Activated naive CD4-positive, alpha-beta T cell treated with anti-CD3 and anti-CD28 coated beads for 36 hours (primary cell): ENCODE results near the gene BICC1. TPM values are rescaled to one million over a fixed set of nuclear protein-coding genes. Genes with fewer than 3 reads are reported as not detected.

ENCODE experiments used
- CTCF ChIA-PET: fragments of 350-600 bp; sonication (Branson Sonifier 250); formaldehyde crosslinking; loops from one replicate; lab custom pipeline; 2021; ENCODE audit warnings: antibody characterized with exemption; lab: Charles Lee
- DNase-seq: peaks from one replicate; pipeline ENCODE4 v3.0.0-alpha.2; 2020
- H3K27ac Mint-ChIP-seq: one replicate; pipeline ENCODE4 v1.8.0; 2021; ENCODE audit warnings: mild to moderate bottlenecking, mixed read lengths
- H3K27me3 Mint-ChIP-seq: one replicate; pipeline ENCODE4 v1.8.0; 2021; ENCODE audit warnings: low read depth, mixed read lengths
- H3K36me3 Mint-ChIP-seq: one replicate; pipeline ENCODE4 v1.8.0; 2021; ENCODE audit warnings: low read depth, mixed read lengths
- H3K4me1 Mint-ChIP-seq: one replicate; pipeline ENCODE4 v1.8.0; 2021; ENCODE audit warnings: low read depth, mixed read lengths
- H3K4me3 Mint-ChIP-seq: one replicate; pipeline ENCODE4 v1.8.0; 2021; ENCODE audit warnings: mild to moderate bottlenecking, moderate library complexity, mixed read lengths
- H3K9me3 Mint-ChIP-seq: one replicate; pipeline ENCODE4 v1.8.0; 2021; ENCODE audit warnings: mixed read lengths
- intact Hi-C: fragments of 100-400 bp; cut with micrococcal nuclease; formaldehyde crosslinking; loops from one replicate; pipeline ENCODE4 v1.15.1; 2023
- total RNA-seq, 2 experiments: library from RNA; stranded (reverse); gene quantifications; one replicate each; pipeline ENCODE4 v1.2.3, GENCODE V29; 2021

BICC1 gene
- total RNA-seq, 2 experiments from 2014 or later: not detected

DNA sequence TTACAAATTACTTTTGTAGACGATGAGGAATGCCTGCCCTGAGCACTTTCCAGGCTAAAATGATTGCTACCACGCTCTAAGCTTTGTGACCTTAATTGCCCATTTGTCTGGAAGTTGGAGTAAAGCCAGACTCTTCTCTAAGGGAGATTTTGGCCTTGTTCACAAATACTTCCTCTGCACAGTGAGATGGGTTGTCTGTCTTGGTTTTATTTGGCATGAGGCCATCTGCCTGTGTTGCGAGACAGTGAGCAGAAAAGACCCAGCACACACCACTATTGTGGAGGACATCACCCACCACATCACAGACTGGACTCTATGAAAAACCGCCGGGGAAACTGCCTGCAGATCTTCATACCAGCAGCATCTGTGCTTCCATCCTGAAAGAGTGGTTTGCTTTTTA, 138.4 kb downstream of the BICC1 start:
- Mint-ChIP-seq H3K4me3 (no peak overlapping the region), H3K27ac (no peak overlapping the region), H3K27me3 (no peaks in the 10 kb centered on the region), H3K4me1 (no peaks in the 10 kb centered on the region), H3K9me3 (no peaks in the 10 kb centered on the region), H3K36me3 (no peaks in the 10 kb centered on the region)
- no peak for DNase-seq
- intact Hi-C loops: no loop called here
- CTCF ChIA-PET: interaction anchor here (0.6 kb wide), 1 partner anchor 361 kb away, joined by 3 read pairs; no protein-coding TSS in a partner anchor

DNA sequence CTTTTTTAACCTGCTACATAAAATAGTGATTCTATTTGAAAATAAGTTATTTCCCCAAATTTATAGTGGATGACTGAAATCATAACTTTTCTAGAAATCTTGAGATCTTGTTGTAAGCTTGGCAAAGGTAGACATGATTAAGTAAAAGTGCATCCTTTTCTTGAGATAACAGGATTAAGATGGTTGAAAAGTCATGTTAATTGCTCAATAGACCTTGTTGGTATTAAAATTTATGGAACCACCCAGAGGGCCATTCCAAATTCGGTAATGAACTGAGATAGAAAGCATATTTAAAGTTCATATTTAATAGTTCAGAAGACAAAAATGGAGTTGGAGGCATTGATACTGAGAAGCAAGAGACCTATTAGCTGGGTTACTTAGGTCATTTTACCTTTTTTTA, 139.1 kb downstream of the BICC1 start:
- CTCF ChIA-PET: interaction anchor here (0.6 kb wide), 2 partner anchors 23 to 362 kb away, joined by 3 read pairs; no protein-coding TSS in a partner anchor
- Mint-ChIP-seq H3K27me3 (no peaks in the 10 kb centered on the region), H3K27ac (no peak overlapping the region), H3K4me3 (no peak overlapping the region), H3K9me3 (no peaks in the 10 kb centered on the region), H3K36me3 (no peaks in the 10 kb centered on the region), H3K4me1 (no peaks in the 10 kb centered on the region)
- intact Hi-C loops: no loop called here
- no peak for DNase-seq

DNA sequence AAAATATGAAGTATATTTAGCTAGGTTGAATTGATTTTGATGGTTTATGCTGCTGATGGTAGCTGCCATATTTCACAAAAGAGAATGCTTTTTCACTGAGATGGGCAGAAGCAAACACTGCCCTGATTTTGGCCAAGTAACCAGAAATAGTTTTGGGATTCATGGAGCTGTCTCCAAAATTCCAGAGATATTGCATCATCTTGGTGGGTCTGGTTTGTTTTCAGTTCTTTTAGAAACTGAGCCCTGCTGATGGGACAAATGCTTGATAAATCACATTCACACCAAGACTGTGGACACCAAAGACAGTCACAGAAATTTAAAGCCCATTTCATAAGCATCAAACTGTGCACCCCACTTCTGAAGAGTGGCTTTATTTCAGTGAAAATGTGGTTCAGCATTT, 140.5 kb downstream of the BICC1 start:
- Mint-ChIP-seq H3K4me1 (no peaks in the 10 kb centered on the region), H3K36me3 (no peaks in the 10 kb centered on the region), H3K27ac (no peak overlapping the region), H3K9me3 (no peaks in the 10 kb centered on the region), H3K4me3 (no peak overlapping the region), H3K27me3 (no peaks in the 10 kb centered on the region)
- CTCF ChIA-PET: no interaction called here
- intact Hi-C loops: no loop called here
- DNase-seq: no peak

DNA sequence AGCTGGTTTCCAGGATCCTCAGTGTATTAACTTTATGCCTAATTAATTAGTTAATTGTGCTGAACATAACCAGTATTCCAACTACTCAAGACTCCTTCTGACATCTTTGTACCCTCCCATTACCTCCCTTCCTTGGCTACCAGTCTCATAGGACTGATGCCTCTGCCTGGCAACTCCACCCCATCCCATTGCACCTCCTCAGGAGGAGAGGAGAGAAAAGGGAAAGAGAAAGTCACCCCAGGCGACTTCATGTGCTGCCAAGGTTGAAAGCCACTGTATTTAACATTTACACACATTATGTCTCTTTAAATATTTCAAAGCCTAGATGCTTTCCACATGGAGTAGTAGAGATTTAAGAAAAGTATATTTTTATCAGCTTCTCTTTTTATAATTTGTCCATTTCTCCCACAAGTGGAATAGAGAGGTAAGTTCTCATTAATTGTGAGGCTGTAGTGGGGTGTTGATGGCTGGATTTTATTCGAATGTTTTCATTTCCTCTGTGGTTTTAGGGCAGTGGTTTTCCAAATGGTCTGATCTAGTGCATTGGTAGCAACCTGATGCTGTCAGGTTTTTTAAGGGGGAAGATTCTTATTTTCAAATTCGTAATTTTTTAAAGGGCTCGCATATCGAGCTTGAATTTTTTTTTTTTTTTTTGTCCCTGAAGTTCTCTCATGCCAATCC, 148.0 kb downstream of the BICC1 start:
- no peaks in the 10 kb centered on the region for H3K36me3 Mint-ChIP-seq
- H3K9me3 Mint-ChIP-seq: peaks cover 15% of the 10 kb centered on the region
- CTCF ChIA-PET: interaction anchor here (0.6 kb wide), 1 partner anchor 382 kb away, joined by 3 read pairs; no protein-coding TSS in a partner anchor
- DNase-seq: no peak
- no peak overlapping the region for H3K4me3 Mint-ChIP-seq
- intact Hi-C loops: no loop called here
- H3K27ac Mint-ChIP-seq: no peak overlapping the region
- no peaks in the 10 kb centered on the region for H3K4me1 Mint-ChIP-seq
- no peaks in the 10 kb centered on the region for H3K27me3 Mint-ChIP-seq

DNA sequence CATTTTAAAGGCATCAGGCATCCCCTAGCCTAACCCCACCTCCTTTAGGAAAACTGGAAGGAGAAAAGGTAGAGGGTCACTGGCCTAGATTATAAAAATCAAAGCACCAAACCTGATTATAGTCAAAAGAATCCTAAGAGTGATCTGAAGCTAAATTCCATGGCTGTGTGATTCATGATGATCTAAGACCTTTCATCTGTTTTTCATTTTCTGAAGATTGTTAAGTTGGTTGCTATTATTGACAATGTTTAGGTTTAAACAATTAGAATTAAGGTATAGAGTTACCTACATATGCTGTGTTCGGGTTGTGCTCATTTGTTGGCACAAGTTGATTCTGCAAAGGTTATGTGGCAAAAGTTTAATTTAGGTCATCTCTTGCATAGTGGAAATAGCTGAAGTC, 148.7 kb downstream of the BICC1 start:
- H3K27ac Mint-ChIP-seq: no peak overlapping the region
- no peaks in the 10 kb centered on the region for H3K36me3 Mint-ChIP-seq
- H3K27me3 Mint-ChIP-seq: no peaks in the 10 kb centered on the region
- DNase-seq: no peak
- no peak overlapping the region for H3K4me3 Mint-ChIP-seq
- H3K9me3 Mint-ChIP-seq: peaks cover 15% of the 10 kb centered on the region
- H3K4me1 Mint-ChIP-seq: peaks cover 1% of the 10 kb centered on the region
- CTCF ChIA-PET: no interaction called here
- intact Hi-C loops: no loop called here

DNA sequence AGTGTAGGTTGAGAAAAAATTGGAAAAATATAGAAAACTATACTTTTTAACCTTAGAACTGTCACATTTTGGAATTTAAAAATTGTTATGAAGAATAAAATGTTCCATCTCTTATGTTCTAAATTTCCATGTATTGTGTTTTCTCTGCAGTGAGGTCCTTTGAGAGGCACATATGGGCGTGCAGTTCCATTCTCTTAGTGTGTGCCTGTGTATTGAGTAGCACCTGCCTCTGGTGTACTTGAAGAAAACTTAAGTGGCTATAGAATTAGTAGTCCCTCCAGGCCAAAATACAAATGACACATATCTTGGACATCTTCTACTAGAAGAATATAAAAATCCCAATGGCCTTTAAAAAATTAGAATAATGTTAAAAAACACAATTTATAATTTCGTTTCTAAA, 149.2 kb downstream of the BICC1 start:
- CTCF ChIA-PET: no interaction called here

DNA sequence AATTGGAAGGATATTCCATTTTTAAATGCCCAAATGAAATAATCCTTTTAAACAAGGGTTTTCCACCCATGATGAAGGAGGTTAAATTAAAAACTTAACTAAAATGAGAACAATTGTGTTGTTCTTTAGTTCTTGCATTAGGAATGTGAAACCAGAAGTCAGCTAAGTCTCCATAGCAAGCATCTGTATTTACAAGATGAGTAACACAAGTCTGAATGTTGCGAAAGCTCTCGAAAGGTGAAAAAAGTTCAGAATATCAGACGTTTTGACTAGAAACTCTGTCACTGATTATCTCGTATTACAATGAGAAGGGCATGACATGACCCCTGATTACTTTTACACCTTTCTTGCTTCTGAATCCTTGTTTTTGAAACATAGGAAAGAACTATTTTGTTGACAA, 149.6 kb downstream of the BICC1 start:
- Mint-ChIP-seq H3K9me3 (peaks cover 15% of the 10 kb centered on the region), H3K4me3 (no peak overlapping the region), H3K27me3 (no peaks in the 10 kb centered on the region), H3K36me3 (no peaks in the 10 kb centered on the region), H3K27ac (no peak overlapping the region), H3K4me1 (peaks cover 1% of the 10 kb centered on the region)
- DNase-seq: no peak
- CTCF ChIA-PET: no interaction called here
- intact Hi-C loops: no loop called here

More for the DNA sequence above, 149.2 kb downstream of the BICC1 start:
- H3K27me3 Mint-ChIP-seq: no peaks in the 10 kb centered on the region
- no peaks in the 10 kb centered on the region for H3K36me3 Mint-ChIP-seq
- H3K27ac Mint-ChIP-seq: no peak overlapping the region
- H3K4me3 Mint-ChIP-seq: no peak overlapping the region
- intact Hi-C loops: no loop called here
- peaks cover 15% of the 10 kb centered on the region for H3K9me3 Mint-ChIP-seq
- H3K4me1 Mint-ChIP-seq: peaks cover 1% of the 10 kb centered on the region
- DNase-seq: no peak

DNA sequence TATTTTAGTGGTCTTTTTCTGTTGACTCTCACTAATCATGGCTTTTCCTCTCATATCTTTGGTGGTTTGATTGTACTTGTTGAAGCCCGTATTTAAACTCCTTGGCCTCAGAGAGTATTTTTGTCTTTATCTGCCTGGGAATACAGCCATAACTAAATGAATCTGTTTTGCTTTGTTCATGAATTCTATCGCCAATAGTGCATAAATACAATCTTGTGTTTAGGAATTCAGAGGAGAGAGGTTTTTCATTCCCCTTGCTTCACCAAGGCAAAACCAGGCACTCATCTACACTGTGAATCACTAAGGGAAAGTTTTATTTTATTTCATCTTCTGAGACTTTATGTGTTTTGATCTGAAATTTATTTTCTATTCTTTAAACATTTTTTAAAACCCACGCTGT, 152.7 kb downstream of the BICC1 start:
- H3K36me3 Mint-ChIP-seq: no peaks in the 10 kb centered on the region
- CTCF ChIA-PET: no interaction called here
- peaks cover 1% of the 10 kb centered on the region for H3K4me1 Mint-ChIP-seq
- no peak overlapping the region for H3K4me3 Mint-ChIP-seq
- no peaks in the 10 kb centered on the region for H3K27me3 Mint-ChIP-seq
- H3K9me3 Mint-ChIP-seq: peaks cover 15% of the 10 kb centered on the region
- intact Hi-C loops: no loop called here
- DNase-seq: no peak
- no peak overlapping the region for H3K27ac Mint-ChIP-seq

DNA sequence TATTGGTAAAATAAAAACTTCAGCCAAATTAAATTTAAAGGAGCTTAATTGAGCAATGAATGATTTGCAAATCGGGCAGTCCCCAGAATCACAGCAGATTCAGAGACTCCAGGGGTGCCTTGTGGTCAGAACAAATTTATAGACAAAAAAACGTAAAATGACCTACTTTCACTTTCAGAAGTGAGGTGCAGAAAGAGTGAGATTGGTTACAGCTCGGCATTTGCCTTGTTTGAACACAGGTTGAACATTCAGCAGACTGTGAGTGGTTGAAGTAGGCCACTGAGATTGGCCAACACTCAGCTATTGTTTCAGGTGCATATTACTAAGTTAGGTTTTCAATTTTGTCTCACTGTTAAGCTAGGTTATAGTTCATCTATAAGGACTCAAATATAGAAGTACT, 153.4 kb downstream of the BICC1 start:
- CTCF ChIA-PET: no interaction called here
- no peak for DNase-seq
- Mint-ChIP-seq H3K4me3 (no peak overlapping the region), H3K36me3 (no peaks in the 10 kb centered on the region), H3K9me3 (peaks cover 15% of the 10 kb centered on the region), H3K4me1 (peaks cover 1% of the 10 kb centered on the region), H3K27ac (no peak overlapping the region), H3K27me3 (no peaks in the 10 kb centered on the region)
- intact Hi-C loops: no loop called here

DNA sequence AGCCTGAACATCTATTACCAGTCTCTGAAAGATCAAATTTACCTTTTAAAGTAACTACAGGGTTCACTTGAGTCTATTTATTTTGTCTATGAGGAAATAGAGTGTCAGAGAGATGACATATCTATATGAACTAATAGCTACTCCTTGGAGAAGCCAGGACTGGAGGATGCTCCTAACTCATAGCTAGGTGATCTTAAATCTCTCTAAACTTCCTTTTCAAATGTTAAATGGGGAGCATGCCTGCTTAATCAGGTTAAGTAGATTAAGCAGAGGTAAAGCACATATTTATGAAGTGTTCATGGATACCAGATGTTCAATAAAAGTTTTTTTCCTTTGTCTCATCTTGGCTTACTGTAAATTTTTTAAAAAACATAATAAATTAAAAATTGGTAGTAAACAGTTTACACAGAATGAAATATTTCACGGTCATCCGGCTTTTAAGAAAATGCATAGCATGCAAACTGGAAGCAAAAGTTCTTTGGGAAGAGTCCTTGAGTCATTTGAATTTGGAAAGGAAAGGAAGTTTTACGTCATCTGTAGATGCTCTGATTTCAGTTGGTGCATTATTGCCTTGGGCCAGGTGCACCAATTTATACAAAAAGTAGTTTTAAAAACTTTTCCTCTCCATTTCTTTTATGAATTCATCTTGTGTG, 155.1 kb downstream of the BICC1 start:
- H3K4me3 Mint-ChIP-seq: no peak overlapping the region
- intact Hi-C loops: no loop called here
- CTCF ChIA-PET: no interaction called here
- no peaks in the 10 kb centered on the region for H3K36me3 Mint-ChIP-seq
- no peaks in the 10 kb centered on the region for H3K27me3 Mint-ChIP-seq
- H3K4me1 Mint-ChIP-seq: peaks cover 1% of the 10 kb centered on the region
- H3K9me3 Mint-ChIP-seq: peaks cover 13% of the 10 kb centered on the region
- no peak overlapping the region for H3K27ac Mint-ChIP-seq
- DNase-seq: no peak

DNA sequence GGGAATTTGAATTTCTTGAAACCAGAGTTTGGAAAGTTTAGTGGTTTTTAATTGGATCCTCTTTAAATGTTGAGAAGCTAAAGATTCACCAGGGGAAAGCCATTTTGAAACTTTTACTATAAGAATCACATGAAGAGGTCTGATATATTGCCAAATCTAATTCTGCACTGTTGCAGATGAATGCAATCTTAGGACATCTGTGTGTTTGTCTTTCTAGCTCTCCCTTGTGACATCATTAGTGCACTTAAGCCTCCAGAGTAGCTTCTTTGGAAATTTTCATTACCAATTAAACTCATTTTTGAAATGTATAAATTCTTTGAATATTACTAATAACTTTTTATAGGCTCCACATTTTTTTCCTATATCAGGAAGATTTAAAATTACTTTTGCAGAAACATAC, 160.2 kb downstream of the BICC1 start:
- Mint-ChIP-seq H3K27ac (no peak overlapping the region), H3K4me1 (no peaks in the 10 kb centered on the region), H3K36me3 (no peaks in the 10 kb centered on the region), H3K9me3 (no peaks in the 10 kb centered on the region), H3K4me3 (no peak overlapping the region), H3K27me3 (peaks cover 8% of the 10 kb centered on the region)
- no peak for DNase-seq
- CTCF ChIA-PET: no interaction called here
- intact Hi-C loops: no loop called here

DNA sequence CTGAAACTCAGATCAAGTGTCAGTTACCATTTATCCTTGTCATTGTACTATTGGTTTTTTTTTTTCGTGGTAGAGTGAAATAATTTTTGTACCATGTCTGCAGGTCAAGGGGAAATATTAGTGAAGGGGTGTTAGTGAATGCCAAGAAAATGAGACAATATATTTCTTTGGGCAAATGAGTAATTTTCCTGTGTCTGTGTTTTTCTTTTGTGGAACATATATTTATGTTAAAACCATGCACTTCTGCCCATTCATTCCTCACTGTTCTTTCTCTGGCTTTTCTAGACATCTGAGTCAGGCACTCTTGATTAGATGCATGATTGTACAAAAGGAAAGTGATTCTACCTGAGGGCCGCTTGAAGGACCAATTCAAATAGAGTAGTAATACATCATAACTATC, 161.6 kb downstream of the BICC1 start:
- CTCF ChIA-PET: no interaction called here
- no peaks in the 10 kb centered on the region for H3K9me3 Mint-ChIP-seq
- H3K27ac Mint-ChIP-seq: no peak overlapping the region
- intact Hi-C loops: no loop called here
- DNase-seq: no peak
- peaks cover 8% of the 10 kb centered on the region for H3K27me3 Mint-ChIP-seq
- no peak overlapping the region for H3K4me3 Mint-ChIP-seq
- no peaks in the 10 kb centered on the region for H3K36me3 Mint-ChIP-seq
- no peaks in the 10 kb centered on the region for H3K4me1 Mint-ChIP-seq

DNA sequence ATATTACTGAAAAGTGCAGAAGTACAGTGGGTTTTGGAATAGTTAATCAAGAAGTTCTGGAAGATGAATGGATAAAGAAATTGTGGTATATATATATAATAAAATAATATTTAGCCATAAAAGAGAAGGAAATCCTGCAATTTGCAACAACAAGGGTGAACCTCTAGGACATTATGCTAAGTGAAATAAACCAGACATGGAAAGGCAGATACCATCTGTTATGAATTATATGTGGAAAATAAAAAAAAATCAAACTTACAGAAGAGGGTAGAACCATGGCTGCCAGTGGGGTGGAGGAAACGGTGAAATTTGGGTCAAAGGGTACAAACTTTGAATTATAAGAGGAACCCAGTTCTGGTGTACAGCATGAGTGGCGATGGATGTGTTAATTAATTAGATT, 162.6 kb downstream of the BICC1 start:
- Mint-ChIP-seq H3K4me3 (no peak overlapping the region), H3K36me3 (no peaks in the 10 kb centered on the region), H3K9me3 (no peaks in the 10 kb centered on the region), H3K27me3 (peaks cover 8% of the 10 kb centered on the region), H3K27ac (no peak overlapping the region), H3K4me1 (no peaks in the 10 kb centered on the region)
- DNase-seq: no peak
- CTCF ChIA-PET: interaction anchor here (0.6 kb wide), 1 partner anchor 23 kb away, joined by 3 read pairs; no protein-coding TSS in a partner anchor
- intact Hi-C loops: no loop called here
